HG02798 (cell line): Measurements from ENCODE around the gene DENND2D.

ENCODE experiments used
- ATAC-seq: cut with Tn5 transposase; IDR thresholded peaks from one replicate; pipeline ENCODE4 v1.9.1; 2021; ENCODE audit warnings: mild to moderate bottlenecking; ENCODE audit not compliant: unreplicated experiment, poor library complexity

The DENND2D gene

DNA sequence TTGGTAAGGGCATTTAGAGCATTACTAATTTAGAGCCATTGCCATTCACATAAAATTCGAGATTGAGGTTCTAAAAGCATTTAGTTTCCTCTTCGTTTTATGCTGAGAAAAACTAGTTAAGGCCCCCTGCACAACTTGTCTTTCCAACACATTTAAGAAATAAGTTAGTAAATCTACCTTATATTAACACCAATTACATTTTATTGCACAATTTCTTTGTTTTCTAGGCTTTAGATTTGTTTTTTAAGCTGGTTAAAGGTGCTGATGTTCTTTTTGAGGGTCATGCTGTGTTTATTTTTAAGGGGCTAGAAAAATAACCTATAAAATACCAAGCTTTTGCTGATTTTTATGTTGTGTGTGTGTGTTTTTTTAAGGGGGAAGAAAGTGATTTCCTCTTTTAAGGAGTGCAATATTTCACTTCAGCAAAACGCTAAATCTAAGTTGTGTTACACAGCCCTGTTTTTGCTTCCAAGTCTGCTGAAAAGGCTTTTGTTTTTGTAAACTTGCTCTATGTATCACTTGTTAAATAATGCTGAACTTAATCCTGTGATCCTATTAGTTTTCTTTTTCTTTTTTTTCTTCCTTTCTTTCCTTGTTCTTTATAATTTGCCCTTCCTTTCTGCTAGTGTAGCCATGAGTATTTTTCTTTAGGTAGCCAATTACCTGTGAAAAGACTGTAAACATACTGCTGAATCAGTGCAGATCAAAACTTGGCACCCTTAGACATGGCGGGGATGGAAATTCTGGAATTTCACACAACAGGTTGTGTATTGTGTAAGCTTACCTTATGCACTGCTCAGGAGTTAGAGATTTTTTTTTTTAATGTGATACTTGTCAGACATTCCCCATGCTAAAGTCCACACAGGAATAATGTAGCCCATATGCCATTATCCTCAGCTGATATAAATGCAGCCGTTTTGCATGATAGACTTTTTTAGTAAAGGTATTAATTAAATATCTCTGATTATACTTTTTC is 58.9 kb downstream of the DENND2D start:
- no peak for ATAC-seq

DNA sequence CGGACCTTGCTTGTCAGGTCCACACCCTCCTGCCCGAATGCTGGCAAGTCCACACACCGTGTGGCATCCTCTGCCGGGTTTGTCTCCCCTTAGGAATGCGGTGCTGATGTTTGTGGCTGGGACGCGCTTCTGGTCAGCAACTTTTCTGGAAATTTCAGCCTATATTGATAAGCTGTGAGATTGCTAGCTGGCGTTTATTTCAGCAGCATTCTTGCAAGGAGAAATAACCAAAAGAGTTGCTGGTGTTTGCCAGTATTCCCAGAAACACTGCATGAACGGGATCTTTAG is 59.8 kb downstream of the DENND2D start:
- no peak for ATAC-seq

DNA sequence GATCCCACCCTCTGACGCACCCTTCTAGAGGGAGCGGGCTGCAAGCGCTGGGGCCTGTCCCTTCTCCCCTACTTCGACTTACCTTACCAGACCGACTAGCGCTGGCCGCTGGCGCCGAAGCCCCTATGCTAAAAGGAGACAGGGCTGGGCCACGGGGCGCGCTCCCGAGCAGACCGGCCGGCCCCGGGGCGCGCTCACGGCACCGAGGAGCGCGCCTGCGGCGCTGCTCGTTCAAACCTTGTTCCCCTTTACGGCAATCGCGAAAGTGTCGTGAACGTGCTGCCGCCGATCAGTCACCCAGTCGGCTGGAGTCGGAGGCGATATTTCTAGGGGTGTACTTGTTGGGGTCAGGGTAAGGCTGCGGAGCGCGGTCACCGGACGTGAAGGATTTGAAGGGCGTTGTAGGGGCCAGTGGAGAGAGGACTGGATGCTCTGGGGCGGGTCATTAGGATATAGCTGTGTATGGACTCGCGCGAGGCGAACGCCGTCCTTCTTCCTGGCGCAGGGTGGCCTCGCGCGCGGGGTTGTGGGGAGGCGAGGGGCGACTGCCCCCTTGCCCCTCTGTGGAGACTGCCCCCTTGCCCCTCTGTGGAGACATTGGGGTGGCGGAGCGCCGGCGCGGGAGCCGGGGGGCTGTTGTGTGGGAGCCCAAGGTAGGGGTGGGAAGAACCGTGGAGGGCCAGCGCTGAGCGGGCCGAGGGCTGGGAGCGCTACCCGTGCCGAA is 60.3 kb downstream of the DENND2D start, which contains the start of the genes CEPT1 and DRAM2:
CEPT1 (plus strand) TSS at position 268 of the 724 bp plus-strand sequence. CDS start 7,492 bp downstream, outside the sequence.
DRAM2 (minus strand) TSS at position 138 of the 724 bp plus-strand sequence. CDS start 8,539 bp downstream, outside the sequence.
- peak; percentile 79 for ATAC-seq

DNA sequence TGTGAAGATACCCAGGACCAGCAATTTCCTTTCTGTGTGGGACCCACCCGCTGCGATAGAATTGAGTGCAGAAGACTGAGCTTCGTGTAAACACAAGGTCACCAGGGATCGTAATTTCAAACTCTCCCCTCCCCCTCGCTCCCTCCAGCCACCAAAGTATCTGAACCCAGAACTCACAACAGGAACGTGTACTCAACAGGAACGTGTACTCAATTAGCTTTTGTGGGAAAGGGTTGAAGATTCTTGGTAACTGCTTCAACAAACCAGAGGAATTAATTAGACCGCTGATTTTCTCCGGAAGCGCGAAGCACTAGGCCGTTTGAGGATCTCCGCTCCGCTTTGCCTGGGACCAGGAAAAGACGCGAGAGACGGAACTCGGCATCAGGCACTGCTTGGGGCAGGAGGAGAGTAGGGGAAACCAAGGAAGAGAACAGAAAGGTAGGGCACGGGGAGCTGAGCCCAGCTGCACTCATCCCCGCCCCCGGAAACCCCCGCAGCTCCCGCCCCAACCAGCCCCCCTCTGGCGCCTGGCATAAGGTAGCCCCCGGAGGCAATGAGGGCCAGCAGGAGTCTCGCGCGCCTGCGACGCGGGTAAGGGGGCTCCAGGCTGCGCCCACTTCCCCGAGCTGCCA is 61.0 kb downstream of the DENND2D start:
- peak; percentile 44 for ATAC-seq
